HepG2 (cell line): ENCODE measurements around the gene SETD1A. TPM values are rescaled to one million over a fixed set of nuclear protein-coding genes. Genes with fewer than 3 reads are reported as not detected.

Source experiments
- AKAP8 ChIP-seq: sonication (generic); formaldehyde crosslinking; IDR thresholded peaks from 2 replicates; pipeline ENCODE4 v1.5.1; 2020; ENCODE audit warnings: mild to moderate bottlenecking, missing genetic modification reagents
- ARID5B ChIP-seq: IDR thresholded peaks from 2 replicates; pipeline ENCODE4 v1.4.0; 2020; ENCODE audit warnings: mild to moderate bottlenecking, missing genetic modification reagents
- CAMTA2 ChIP-seq: sonication (generic); formaldehyde crosslinking; IDR thresholded peaks from 2 replicates; pipeline ENCODE4 v1.4.0; 2020; ENCODE audit warnings: mild to moderate bottlenecking, missing genetic modification reagents, borderline replicate concordance
- CREB3 ChIP-seq: sonication (generic); formaldehyde crosslinking; IDR thresholded peaks from 2 replicates; pipeline ENCODE4 v1.5.0; 2020; ENCODE audit warnings: missing genetic modification reagents
- EEA1 ChIP-seq: sonication (generic); formaldehyde crosslinking; IDR thresholded peaks from 2 replicates; pipeline ENCODE4 v1.5.1; 2020; ENCODE audit warnings: mild to moderate bottlenecking, missing genetic modification reagents, borderline replicate concordance
- ETS1 ChIP-seq: sonication (generic); formaldehyde crosslinking; IDR thresholded peaks from 2 replicates; pipeline ENCODE4 v1.4.0; 2020; ENCODE audit warnings: missing genetic modification reagents
- HOXA3 ChIP-seq: sonication (generic); formaldehyde crosslinking; IDR thresholded peaks from 2 replicates; pipeline ENCODE4 v1.5.0; 2020; ENCODE audit warnings: missing genetic modification reagents
- NR1H2 ChIP-seq: sonication (generic); formaldehyde crosslinking; IDR thresholded peaks from 2 replicates; pipeline ENCODE4 v1.8.1; 2022; ENCODE audit warnings: low read depth, missing genetic modification reagents, borderline replicate concordance
- SIN3B ChIP-seq: fragments of 150-350 bp; IDR thresholded peaks from 2 replicates; pipeline ENCODE4 v1.6.1; 2014; ENCODE audit warnings: low read length
- STAT5B ChIP-seq: sonication (generic); formaldehyde crosslinking; IDR thresholded peaks from 2 replicates; pipeline ENCODE4 v1.4.0; 2020; ENCODE audit warnings: missing genetic modification reagents
- ZBTB39 ChIP-seq: sonication (generic); formaldehyde crosslinking; IDR thresholded peaks from 2 replicates; pipeline ENCODE4 v1.5.0; 2020; ENCODE audit warnings: missing genetic modification reagents
- ZFP36 ChIP-seq: fragments of 150-350 bp; IDR thresholded peaks from 2 replicates; pipeline ENCODE4 v1.6.1; 2018; ENCODE audit warnings: borderline replicate concordance, low read length, low read depth; ENCODE audit not compliant: partially characterized antibody
- ZNF143 ChIP-seq: sonication (generic); formaldehyde crosslinking; IDR thresholded peaks from 2 replicates; pipeline ENCODE4 v1.4.0; 2020; ENCODE audit warnings: missing genetic modification reagents
- ZNF232 ChIP-seq: sonication (generic); formaldehyde crosslinking; IDR thresholded peaks from 2 replicates; pipeline ENCODE4 v1.4.0; 2020; ENCODE audit warnings: missing genetic modification reagents, borderline replicate concordance
- ZNF335 ChIP-seq: sonication (generic); formaldehyde crosslinking; IDR thresholded peaks from 2 replicates; pipeline ENCODE4 v1.4.0; 2020; ENCODE audit warnings: missing genetic modification reagents
- ZNF503 ChIP-seq: sonication (generic); formaldehyde crosslinking; IDR thresholded peaks from 2 replicates; pipeline ENCODE4 v1.4.0; 2020; ENCODE audit warnings: missing genetic modification reagents
- ZNF552 ChIP-seq: sonication (generic); formaldehyde crosslinking; IDR thresholded peaks from 2 replicates; pipeline ENCODE4 v1.9.0; 2022; ENCODE audit warnings: missing genetic modification reagents, mild to moderate bottlenecking, borderline replicate concordance
- ZNF773 ChIP-seq: sonication (generic); formaldehyde crosslinking; IDR thresholded peaks from 2 replicates; pipeline ENCODE4 v1.4.0; 2020; ENCODE audit warnings: missing genetic modification reagents, borderline replicate concordance
- polyA plus RNA-seq, 8 experiments: library from polyadenylated mRNA; depleted of rRNA in 3 of 8; stranded (reverse) in 7 of 8; unstranded in 1 of 8; fragments of >200 nt; fragmentation: Illumina TruSeq in 4 of 8; extraction: Trizol in 4 of 8; gene quantifications; 2 replicates each; pipeline versions ENCODE4 v1.2.1 to v1.2.3, GENCODE V29; 2011 to 2016; ENCODE audit warnings: low read depth in 4 of 8, missing spikeins in 1 of 8, mixed read lengths in 1 of 8; ENCODE audit not compliant: insufficient read depth in 1 of 8
- total RNA-seq, 5 experiments: library from RNA; depleted of rRNA; stranded (reverse); fragments of >200 nt; fragmentation: Illumina TruSeq; extraction: Trizol; gene quantifications; 2 replicates each; pipeline ENCODE4 v1.2.3, GENCODE V29; 2016; ENCODE audit warnings: low read depth in 1 of 5

Gene SETD1A
- total and polyA plus RNA-seq, 2 of the 13 experiments (the other 11 are each of a cell fraction or from before 2014, with no cell fraction given) = 3.8 to 5.6 TPM

- TF ChIP-seq ETS1 (CRISPR knock-in tag) = no peak
- no peak for TF ChIP-seq ZBTB39 (CRISPR knock-in tag)
- no peak for TF ChIP-seq STAT5B (CRISPR knock-in tag)
- TF ChIP-seq EEA1 (CRISPR knock-in tag) = no peak
- TF ChIP-seq HOXA3 (CRISPR knock-in tag) = peak; percentile 87; the same call in 1 of the 2 replicates
- TF ChIP-seq ZNF232 (CRISPR knock-in tag) = no peak
- no peak for TF ChIP-seq ZNF552 (CRISPR knock-in tag)
- TF ChIP-seq SIN3B = no peak
- TF ChIP-seq NR1H2 (CRISPR knock-in tag) = no peak
- 0 out of 2 replicates have a peak, but pooled peaks have one; percentile 41 for TF ChIP-seq ZNF503
- 0 out of 2 replicates have a peak, but pooled peaks have one; percentile 15 for TF ChIP-seq ZNF335 (CRISPR knock-in tag)
- no peak for TF ChIP-seq ZNF773 (CRISPR knock-in tag)
- TF ChIP-seq ARID5B = peak; percentile 81
- TF ChIP-seq AKAP8 = peak; percentile 79; the same call in 1 of the 2 replicates
- TF ChIP-seq CAMTA2 = peak; percentile 88; the same call in 1 of the 2 replicates
- no peak for TF ChIP-seq CREB3 (CRISPR knock-in tag)
- no peak for TF ChIP-seq ZFP36
- TF ChIP-seq ZNF143 (CRISPR knock-in tag) = no peak
Observed at GRCh38 chr16:30998852-30999761, 41.6 kb downstream of the SETD1A start (continued).
